Activated T-cell treated with anti-CD3 and anti-CD28 coated beads, Interleukin-2, amount 50 U/mL, for 72 hours (primary cell): ENCODE measurements around the gene B3GNT2. TPM values are rescaled to one million over a fixed set of nuclear protein-coding genes. Genes with fewer than 3 reads are reported as not detected.
"Not testable (repeated sequence)": the region's sequence is repeated elsewhere in the genome, so short reads cannot be mapped to it uniquely, and the experiment has no call there.

ENCODE experiments used
- ATAC-seq, 2 donors: fragments of 150-1000 bp; cut with Tn5 transposase; replicated peaks in 1 of 2; 2 replicates each; pipeline ENCODE4 v1.10.0; 2021; ENCODE audit warnings: moderate library complexity in 2 of 2, mild to moderate bottlenecking in 1 of 2
- DNase-seq, 2 donors: peaks; one replicate each; pipeline ENCODE4 v3.0.0; 2021 to 2022; ENCODE audit warnings: mixed read lengths in 1 of 2
- H3K27ac Mint-ChIP-seq: one replicate; pipeline ENCODE4 v1.8.0; 2022; ENCODE audit warnings: mild to moderate bottlenecking, moderate library complexity, mixed read lengths
- H3K27me3 Mint-ChIP-seq: one replicate; pipeline ENCODE4 v1.8.0; 2022; ENCODE audit warnings: low read depth, mixed read lengths
- H3K36me3 Mint-ChIP-seq, 2 donors: one replicate each; pipeline ENCODE4 v1.8.0; 2022; ENCODE audit warnings: mixed read lengths in 2 of 2, mild to moderate bottlenecking in 1 of 2; ENCODE audit not compliant: insufficient read depth in 2 of 2
- H3K4me1 Mint-ChIP-seq: one replicate; pipeline ENCODE4 v1.8.0; 2022; ENCODE audit warnings: low read depth, mixed read lengths
- H3K4me3 Mint-ChIP-seq, 2 donors: one replicate each; pipeline ENCODE4 v1.8.0; 2022; ENCODE audit warnings: mild to moderate bottlenecking in 2 of 2, mixed read lengths in 2 of 2, moderate library complexity in 2 of 2
- H3K9me3 Mint-ChIP-seq, 2 donors: one replicate each; pipeline ENCODE4 v1.8.0; 2022; ENCODE audit warnings: mixed read lengths in 2 of 2
- total RNA-seq, 2 donors: library from RNA; stranded (reverse); gene quantifications; one replicate each; pipeline ENCODE4 v1.2.3, GENCODE V29; 2022

Gene B3GNT2
- total RNA-seq, 2 donors from 2014 or later = 46.2 to 47.2 TPM

DNA sequence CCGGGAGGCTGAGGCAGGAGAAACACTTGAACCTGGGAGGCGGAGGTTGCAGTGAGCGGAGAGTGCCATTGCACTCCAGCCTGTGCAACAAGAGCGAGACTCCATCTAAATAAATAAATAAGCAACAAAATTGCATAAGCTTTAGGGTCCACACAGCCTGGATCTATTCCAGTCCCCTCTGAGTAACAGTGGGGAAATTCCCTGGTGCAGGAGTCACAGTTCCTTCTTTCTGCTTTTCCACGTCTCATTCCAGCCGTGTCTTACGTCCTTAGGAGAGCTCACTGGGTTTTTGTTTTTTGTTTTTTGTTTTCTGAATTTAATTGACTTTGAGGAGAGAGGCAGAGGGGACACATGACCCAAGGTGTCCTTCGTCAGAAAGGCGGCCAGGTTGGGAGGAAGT is 44.6 kb downstream of the B3GNT2 start:
- no peak for ATAC-seq
- H3K4me3 Mint-ChIP-seq = no peak overlapping the region
- H3K36me3 Mint-ChIP-seq = no peaks in the 10 kb centered on the region
- no peaks in the 10 kb centered on the region for H3K9me3 Mint-ChIP-seq
- no peak for DNase-seq
- H3K4me1 Mint-ChIP-seq = no peaks in the 10 kb centered on the region
- H3K27me3 Mint-ChIP-seq = no peaks in the 10 kb centered on the region
- no peak overlapping the region for H3K27ac Mint-ChIP-seq

DNA sequence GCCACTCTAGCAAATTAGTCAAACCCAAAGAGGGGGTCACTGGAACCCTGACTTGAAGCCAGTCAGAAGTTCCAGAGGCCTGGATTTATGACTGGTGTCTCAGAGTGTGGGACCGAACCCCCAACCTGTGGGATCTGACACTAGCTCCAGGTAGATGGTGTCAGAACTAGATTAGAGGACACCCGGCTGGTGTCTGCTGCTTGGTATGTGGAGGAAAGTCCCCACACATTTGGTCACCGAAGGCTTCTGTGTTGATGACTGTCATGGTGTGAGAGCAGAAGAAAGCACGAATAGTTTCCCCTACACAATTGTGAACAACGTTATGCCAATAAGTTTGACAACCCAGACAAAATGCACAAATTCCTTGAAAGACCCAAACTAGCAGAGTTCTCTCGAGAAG is 48.1 kb downstream of the B3GNT2 start:
- DNase-seq = no peak
- no peaks in the 10 kb centered on the region for H3K27me3 Mint-ChIP-seq
- H3K9me3 Mint-ChIP-seq = no peaks in the 10 kb centered on the region
- no peaks in the 10 kb centered on the region for H3K4me1 Mint-ChIP-seq
- H3K27ac Mint-ChIP-seq = no peak overlapping the region
- H3K4me3 Mint-ChIP-seq = no peak overlapping the region
- no peak for ATAC-seq
- no peaks in the 10 kb centered on the region for H3K36me3 Mint-ChIP-seq

DNA sequence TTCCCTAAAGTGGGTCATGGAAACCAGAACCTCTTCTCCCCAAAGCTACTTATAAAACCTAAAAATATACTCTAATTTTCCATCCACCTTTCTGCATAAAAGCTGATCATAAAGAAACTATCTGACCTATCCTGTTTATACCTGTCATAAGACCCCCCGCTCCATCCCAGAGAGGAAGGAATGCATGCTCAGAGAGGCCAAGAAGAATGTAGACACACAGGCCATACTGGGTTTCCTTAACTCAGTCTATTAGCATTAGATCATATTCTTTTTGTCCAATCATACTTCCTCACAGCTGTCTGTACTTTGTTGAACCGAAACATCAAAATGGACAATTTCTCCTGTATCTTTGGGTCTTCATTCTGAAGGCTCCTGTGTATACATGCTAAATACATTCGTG is 52.3 kb downstream of the B3GNT2 start:
- ATAC-seq (no peak), DNase-seq (no peak)
- Mint-ChIP-seq H3K4me1 (no peaks in the 10 kb centered on the region), H3K27ac (no peak overlapping the region), H3K4me3 (no peak overlapping the region), H3K36me3 (no peaks in the 10 kb centered on the region), H3K27me3 (no peaks in the 10 kb centered on the region), H3K9me3 (no peaks in the 10 kb centered on the region)

DNA sequence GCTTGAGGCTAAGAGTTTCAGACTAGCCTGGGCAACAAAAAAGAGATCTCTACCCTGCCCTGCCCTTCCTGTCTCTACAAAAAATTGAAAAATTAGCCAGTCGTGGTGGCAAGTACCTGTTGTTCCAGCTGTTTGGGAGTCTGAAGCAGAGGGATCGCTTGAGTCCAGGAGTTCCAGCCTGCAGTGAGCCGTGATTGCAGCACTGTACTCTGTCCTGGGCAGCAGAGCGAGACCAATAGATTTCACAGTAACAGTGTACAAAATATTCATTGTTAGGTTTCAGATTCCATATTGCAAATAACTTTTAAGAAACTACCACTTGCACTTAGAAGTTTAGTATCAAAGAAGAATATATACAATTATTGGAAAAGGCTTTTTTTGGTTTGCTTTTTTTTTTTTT is 54.3 kb downstream of the B3GNT2 start:
- Mint-ChIP-seq H3K9me3 (no peaks in the 10 kb centered on the region), H3K4me1 (no peaks in the 10 kb centered on the region), H3K36me3 (no peaks in the 10 kb centered on the region), H3K4me3 (no peak overlapping the region), H3K27ac (no peak overlapping the region), H3K27me3 (no peaks in the 10 kb centered on the region)
- DNase-seq = no peak
- no peak for ATAC-seq

DNA sequence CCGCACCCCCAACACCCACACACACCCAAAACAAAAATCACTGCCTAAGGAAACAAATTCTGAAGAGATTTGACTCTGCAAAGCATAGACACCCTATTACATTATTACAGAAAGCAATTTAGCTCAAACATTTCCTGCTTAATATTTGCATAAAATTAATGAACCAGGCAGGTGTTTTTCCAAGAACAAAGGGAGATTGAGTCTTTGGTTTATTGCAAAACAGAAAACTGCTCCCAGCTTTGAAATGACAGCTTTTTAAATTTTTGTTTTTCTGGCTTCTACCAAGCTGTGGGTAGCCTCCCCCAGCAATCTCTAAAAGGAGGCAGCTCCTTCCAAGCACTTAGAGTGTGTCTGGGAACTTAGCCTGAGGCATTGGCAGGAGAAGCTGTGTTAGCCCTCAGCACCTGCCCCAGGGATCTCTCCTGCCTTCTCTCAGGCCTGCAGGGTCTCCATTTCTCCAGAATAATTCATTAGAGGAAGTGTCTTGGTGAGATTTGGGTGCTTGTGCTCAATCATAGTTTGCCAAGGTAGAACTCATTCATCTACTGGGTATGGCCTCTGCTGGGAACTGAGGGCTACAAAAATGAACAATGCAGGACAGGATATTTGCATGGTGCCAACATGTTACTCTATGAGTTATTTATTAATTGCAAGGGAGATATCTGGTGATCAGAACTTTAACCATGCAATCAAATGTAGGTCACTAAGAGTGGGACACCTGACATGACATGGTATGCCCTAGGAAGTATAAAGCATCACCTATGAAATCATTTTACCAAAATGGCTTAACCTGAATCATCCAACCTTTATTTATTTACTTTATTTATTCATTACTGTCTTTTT is 58.7 kb downstream of the B3GNT2 start:
- H3K4me3 Mint-ChIP-seq = no peak overlapping the region
- H3K27me3 Mint-ChIP-seq = no peaks in the 10 kb centered on the region
- ATAC-seq (no peak), DNase-seq (no peak)
- H3K27ac Mint-ChIP-seq = no peak overlapping the region
- peaks cover 5% of the 10 kb centered on the region for H3K4me1 Mint-ChIP-seq
- no peaks in the 10 kb centered on the region for H3K9me3 Mint-ChIP-seq
- no peaks in the 10 kb centered on the region for H3K36me3 Mint-ChIP-seq

DNA sequence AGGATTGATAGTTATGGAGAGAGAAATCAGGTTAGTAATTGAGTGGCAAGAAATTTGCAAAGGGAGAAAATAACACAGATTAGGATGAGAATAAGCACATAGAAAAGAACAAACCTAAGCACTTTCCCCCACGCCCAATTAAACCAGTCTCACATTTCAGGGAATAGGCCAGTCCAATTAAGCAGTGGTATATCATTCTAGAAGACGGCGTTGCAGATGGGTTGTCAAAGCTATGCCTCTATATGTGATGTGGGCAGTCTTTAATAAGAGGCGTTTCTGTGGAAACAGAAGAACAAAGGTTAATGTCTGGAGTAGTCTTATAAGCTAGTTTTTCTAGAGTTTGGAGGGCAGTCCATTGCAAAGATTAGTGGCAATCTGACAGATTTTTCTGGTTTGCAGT is 61.6 kb downstream of the B3GNT2 start:
- no peaks in the 10 kb centered on the region for H3K9me3 Mint-ChIP-seq
- H3K27me3 Mint-ChIP-seq = no peaks in the 10 kb centered on the region
- H3K27ac Mint-ChIP-seq = no peak overlapping the region
- no peak for DNase-seq
- H3K4me1 Mint-ChIP-seq = peaks cover 5% of the 10 kb centered on the region
- no peak overlapping the region for H3K4me3 Mint-ChIP-seq
- H3K36me3 Mint-ChIP-seq = no peaks in the 10 kb centered on the region
- ATAC-seq = no peak

DNA sequence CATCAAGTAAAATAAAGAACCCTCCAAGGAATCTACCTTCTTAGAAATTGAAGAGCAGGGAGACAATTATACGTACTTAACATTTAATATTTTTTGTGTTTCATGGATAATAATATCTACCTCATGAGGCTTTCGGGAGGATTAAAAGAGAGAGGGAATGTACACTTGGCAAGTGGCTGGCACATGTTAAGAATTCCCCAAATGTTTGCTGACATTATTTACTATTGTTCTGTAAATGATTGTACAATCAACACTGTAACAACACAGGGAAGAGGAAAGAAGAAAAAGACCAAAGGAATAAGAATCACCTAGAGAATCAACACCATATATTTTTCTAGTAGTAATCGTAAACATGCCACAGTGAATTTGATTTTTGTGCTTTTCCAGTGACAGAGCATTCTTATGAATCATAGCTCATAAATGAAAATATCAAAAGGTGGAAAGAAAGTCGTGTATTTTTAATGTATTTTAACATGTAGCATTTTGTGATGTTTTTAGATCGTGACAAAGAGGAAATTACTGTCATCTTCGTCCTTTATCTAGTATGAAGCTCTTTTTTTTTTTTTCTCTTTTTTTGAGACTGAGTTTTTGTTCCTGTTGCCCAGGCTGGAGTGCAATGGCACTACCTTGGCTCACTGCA is 67.3 kb downstream of the B3GNT2 start:
- H3K27ac Mint-ChIP-seq = no peak overlapping the region
- DNase-seq (no peak), ATAC-seq (no peak)
- H3K36me3 Mint-ChIP-seq = no peaks in the 10 kb centered on the region
- H3K9me3 Mint-ChIP-seq = no peaks in the 10 kb centered on the region
- H3K4me3 Mint-ChIP-seq = no peak overlapping the region
- no peaks in the 10 kb centered on the region for H3K27me3 Mint-ChIP-seq
- H3K4me1 Mint-ChIP-seq = peaks cover 5% of the 10 kb centered on the region

DNA sequence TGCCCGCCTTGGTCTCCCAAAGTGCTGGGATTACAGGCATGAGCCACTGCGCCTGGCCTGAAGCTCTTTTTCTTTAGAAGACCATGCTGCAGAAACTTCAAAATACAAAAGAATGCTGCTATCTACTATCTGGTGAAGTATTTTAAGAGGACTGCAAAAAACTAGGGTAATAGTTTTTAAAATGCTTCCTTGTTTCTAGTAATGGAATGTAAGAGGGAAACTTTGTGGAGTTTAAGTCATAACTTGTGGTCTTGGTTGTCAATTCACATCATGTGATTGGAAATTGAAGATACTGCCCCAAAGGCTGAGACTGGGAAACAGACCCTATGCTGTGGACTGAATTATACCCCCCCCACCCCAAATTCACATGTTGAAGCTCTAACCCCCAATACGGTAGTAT is 68.3 kb downstream of the B3GNT2 start:
- Mint-ChIP-seq H3K27ac (peak overlapping the region; percentile 26), H3K36me3 (peaks cover 2 to 4% of the 10 kb centered on the region in 2 donors), H3K9me3 (peaks cover 1 to 4% of the 10 kb centered on the region in 2 donors), H3K4me3 (no peak overlapping the region), H3K27me3 (no peaks in the 10 kb centered on the region), H3K4me1 (no peaks in the 10 kb centered on the region)
- DNase-seq (no peak), ATAC-seq (no peak)

DNA sequence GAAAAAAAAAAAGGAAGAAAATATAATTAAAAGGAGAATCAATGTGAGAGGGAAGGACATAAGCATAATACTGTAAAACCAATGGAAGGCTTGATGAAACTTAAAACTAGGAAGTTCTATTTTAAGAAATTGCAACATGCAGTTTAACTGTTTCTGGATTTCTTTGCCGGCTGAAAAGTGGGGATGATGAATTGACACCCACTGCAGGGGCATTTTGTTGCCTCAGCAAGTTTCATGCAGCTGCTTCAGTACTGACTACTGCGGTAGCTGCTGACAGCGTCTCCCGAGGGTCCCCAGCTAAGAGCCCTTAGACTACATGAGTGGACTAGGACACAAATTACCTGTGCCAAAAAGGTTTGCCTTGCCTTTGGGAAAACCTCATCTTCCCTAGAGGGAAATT is 69.2 kb downstream of the B3GNT2 start:
- no peaks in the 10 kb centered on the region for H3K4me1 Mint-ChIP-seq
- no peaks in the 10 kb centered on the region for H3K27me3 Mint-ChIP-seq
- DNase-seq (no peak), ATAC-seq (no peak)
- H3K36me3 Mint-ChIP-seq = peaks cover 2 to 5% of the 10 kb centered on the region in 2 donors
- H3K4me3 Mint-ChIP-seq = no peak overlapping the region
- peaks cover 1 to 4% of the 10 kb centered on the region in 2 donors for H3K9me3 Mint-ChIP-seq
- no peak overlapping the region for H3K27ac Mint-ChIP-seq

DNA sequence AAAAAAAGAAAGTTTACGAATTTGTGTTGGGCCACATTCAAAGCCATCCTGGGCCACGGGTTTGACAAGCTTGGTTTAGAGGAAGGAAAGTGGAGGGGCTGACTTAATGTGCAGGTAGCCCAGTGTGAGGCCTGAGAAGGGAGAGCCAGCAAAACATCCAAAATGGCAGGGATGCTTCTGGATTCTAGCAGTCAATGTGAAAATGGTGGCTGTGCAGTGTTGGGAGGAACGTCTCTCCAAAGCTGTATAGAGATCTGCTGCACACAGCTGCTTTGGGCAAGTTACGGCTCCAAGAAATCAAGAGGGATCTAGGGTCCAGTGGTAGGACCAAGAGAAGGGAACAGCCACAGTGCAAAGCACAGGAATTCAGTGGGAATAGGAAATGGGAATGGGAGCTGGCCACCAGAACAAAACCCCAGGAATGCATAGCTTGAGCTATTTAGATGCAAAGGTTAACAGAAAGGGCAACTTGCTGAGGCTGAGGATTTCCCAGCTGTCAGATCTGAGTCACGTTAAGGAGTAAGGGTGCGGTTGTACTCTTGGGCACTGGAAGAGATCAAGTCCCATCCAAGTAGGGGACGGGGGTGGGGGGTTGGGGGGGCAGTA is 70.6 kb downstream of the B3GNT2 start:
- Mint-ChIP-seq H3K4me1 (no peaks in the 10 kb centered on the region), H3K27ac (no peak overlapping the region), H3K9me3 (peaks cover 1 to 4% of the 10 kb centered on the region in 2 donors), H3K4me3 (no peak overlapping the region), H3K36me3 (peaks cover 2 to 5% of the 10 kb centered on the region in 2 donors), H3K27me3 (no peaks in the 10 kb centered on the region)
- DNase-seq (no peak), ATAC-seq (no peak)

DNA sequence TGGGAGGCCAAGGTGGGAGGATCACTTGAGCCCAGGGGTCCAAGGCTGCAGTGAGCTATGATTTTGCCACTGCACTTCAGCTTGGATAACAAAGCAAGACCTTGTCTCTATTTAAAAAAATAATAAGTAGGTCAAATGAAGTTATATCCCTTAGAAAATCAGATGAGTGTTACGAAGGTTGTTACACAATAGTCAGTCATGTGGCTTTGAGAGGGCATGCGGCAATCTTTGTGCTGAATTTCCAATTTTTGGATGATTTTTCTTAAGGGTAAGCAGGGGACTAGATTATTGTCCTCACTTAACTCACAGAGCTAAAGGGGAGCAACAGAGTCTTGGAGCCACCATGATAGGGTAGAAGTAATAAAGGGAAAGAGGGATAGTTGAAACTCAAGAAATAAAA is 71.8 kb downstream of the B3GNT2 start:
- no peaks in the 10 kb centered on the region for H3K4me1 Mint-ChIP-seq
- ATAC-seq (no peak), DNase-seq (no peak)
- H3K9me3 Mint-ChIP-seq = peaks cover 1 to 4% of the 10 kb centered on the region in 2 donors
- peaks cover 2 to 5% of the 10 kb centered on the region in 2 donors for H3K36me3 Mint-ChIP-seq
- H3K4me3 Mint-ChIP-seq = no peak overlapping the region
- H3K27ac Mint-ChIP-seq = no peak overlapping the region
- H3K27me3 Mint-ChIP-seq = no peaks in the 10 kb centered on the region

DNA sequence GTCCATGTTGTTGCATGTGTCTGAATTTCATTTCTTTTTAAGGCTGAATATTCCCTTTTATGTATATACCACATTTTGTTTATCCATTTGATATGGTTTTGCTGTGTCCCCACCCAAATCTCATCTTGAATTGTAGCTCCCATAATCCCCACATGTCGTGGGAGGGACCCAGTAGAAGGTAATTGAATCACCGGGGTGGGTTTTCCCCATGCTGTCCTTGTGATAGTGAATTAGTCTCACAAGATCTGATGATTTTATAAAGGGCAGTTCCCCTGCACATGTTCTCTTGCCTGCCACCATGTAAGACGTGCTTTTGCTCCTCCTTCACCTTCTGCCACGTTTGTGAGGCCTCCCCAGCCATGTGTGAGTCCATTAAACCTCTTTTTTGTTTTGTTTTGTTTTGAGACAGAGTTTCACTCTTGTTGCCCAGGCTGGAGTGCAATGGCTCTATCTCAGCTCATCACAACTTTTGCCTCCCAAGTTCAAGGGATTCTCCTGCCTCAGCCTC is 72.8 kb downstream of the B3GNT2 start:
- not testable (repeated sequence) for H3K27me3 Mint-ChIP-seq, ATAC-seq, H3K27ac Mint-ChIP-seq, H3K9me3 Mint-ChIP-seq, H3K4me1 Mint-ChIP-seq, H3K4me3 Mint-ChIP-seq, H3K36me3 Mint-ChIP-seq, DNase-seq

DNA sequence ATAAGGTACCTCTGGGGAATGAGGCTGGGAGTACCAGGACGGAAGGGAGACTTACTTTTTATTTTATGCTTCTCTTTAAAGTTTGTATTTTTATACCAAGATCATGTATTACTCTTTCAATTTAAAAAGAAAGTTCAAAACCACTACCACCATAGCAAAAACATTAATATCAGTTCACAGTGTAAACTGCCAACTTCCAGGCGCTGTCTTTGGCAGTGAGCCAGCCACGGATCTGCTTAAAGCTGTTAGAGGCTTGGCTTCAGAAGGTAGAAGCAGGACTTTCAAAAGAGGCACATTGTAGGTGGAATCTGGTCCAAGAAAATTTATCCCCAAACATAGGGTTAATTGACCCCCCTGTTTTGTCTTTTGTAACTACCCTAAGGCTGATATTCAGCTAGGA is 74.8 kb downstream of the B3GNT2 start:
- DNase-seq = no peak
- Mint-ChIP-seq H3K9me3 (peaks cover 1 to 5% of the 10 kb centered on the region in 2 donors), H3K27me3 (no peaks in the 10 kb centered on the region), H3K36me3 (peaks cover 2 to 5% of the 10 kb centered on the region in 2 donors), H3K27ac (no peak overlapping the region), H3K4me3 (no peak overlapping the region), H3K4me1 (no peaks in the 10 kb centered on the region)
- ATAC-seq = no peak
